Activated CD8-positive, alpha-beta T cell treated with anti-CD3 and anti-CD28 coated beads, Interleukin-2, amount 10 ng/mL, durations not matched to agents 7 days and 5 days (primary cell): ENCODE data around the gene NRIP3. TPM values are rescaled to one million over a fixed set of nuclear protein-coding genes. Genes with fewer than 3 reads are reported as not detected.
"Not testable (repeated sequence)": the region's sequence is repeated elsewhere in the genome, so short reads cannot be mapped to it uniquely, and the experiment has no call there.

Experiments
- ATAC-seq: fragments of 150-1000 bp; cut with Tn5 transposase; one replicate; pipeline ENCODE4 v1.10.0; 2021; ENCODE audit warnings: moderate library complexity
- CTCF ChIA-PET: fragments of 350-600 bp; sonication (Branson Sonifier 250); formaldehyde crosslinking; loops from one replicate; lab custom pipeline; 2021; ENCODE audit warnings: antibody characterized with exemption; lab: Charles Lee
- POLR2A ChIA-PET: fragments of 350-600 bp; sonication (Branson Sonifier 250); formaldehyde crosslinking; loops from one replicate; lab custom pipeline; 2021; ENCODE audit warnings: antibody characterized with exemption; lab: Charles Lee
- DNase-seq: peaks from one replicate; pipeline ENCODE4 v3.0.0-alpha.2; 2020
- H3K27ac Mint-ChIP-seq: one replicate; pipeline ENCODE4 v1.8.0; 2021; ENCODE audit warnings: mild to moderate bottlenecking, mixed read lengths
- H3K27me3 Mint-ChIP-seq: one replicate; pipeline ENCODE4 v1.8.0; 2021; ENCODE audit warnings: low read depth, mixed read lengths
- H3K36me3 Mint-ChIP-seq: one replicate; pipeline ENCODE4 v1.8.0; 2021; ENCODE audit warnings: low read depth, mixed read lengths
- H3K4me1 Mint-ChIP-seq: one replicate; pipeline ENCODE4 v1.8.0; 2021; ENCODE audit warnings: low read depth, mixed read lengths
- H3K4me3 Mint-ChIP-seq: one replicate; pipeline ENCODE4 v1.8.0; 2021; ENCODE audit warnings: mild to moderate bottlenecking, mixed read lengths
- H3K9me3 Mint-ChIP-seq: one replicate; pipeline ENCODE4 v1.8.0; 2022; ENCODE audit warnings: mixed read lengths; ENCODE audit not compliant: insufficient read depth
- total RNA-seq, 2 experiments: library from RNA; stranded (reverse); gene quantifications; one replicate each; pipeline ENCODE4 v1.2.3, GENCODE V29; 2021

Gene NRIP3
- total RNA-seq, 2 experiments from 2014 or later: 0.11 to 0.47 TPM

DNA sequence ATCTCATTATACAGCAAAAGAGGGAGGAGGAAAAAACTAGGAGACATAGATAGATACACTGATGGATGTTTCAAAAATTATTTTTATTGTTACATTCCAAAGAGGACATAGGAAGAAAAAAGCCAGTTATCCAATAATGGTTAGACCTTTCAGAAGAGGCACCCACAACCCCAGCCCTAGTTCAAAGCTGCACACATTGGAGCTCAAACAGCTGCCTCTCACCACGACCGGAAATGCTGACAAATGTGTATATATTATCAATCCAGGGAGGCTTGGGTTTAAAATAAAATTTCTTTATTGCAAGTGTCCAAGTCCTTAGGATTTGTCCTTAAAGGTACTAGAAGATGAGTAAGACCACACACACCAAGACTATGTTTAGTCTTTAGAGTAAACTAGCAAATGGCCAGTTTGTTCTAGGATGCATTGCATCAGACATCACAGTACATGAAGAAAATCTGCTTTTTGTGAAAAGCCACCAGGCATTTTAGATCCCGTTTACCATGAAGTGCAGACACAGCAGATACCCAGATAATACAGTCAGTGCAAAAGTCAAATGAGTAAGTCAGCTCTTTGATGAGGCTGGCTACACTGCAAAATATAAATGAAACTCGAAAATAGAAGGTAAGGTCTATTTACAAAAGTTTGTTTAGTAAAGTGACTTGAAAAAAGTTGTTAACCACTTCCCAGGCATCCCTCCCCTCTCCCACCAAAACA lies 56.4 kb downstream of the NRIP3 start:
- Mint-ChIP-seq H3K27ac (no peak overlapping the region), H3K4me1 (peaks cover 2% of the 10 kb centered on the region), H3K4me3 (no peak overlapping the region), H3K9me3 (no peaks in the 10 kb centered on the region), H3K27me3 (peaks cover 6% of the 10 kb centered on the region), H3K36me3 (peaks cover 37% of the 10 kb centered on the region)
- DNase-seq (no peak), ATAC-seq (no peak)
- ChIA-PET POLR2A (interaction anchor here (1.8 kb wide), 1 partner anchor 12 kb away, joined by 5 read pairs; no protein-coding TSS in a partner anchor), CTCF (interaction anchor here (5.3 kb wide), 1 partner anchor 12 kb away, joined by 27 read pairs; no protein-coding TSS in a partner anchor)

DNA sequence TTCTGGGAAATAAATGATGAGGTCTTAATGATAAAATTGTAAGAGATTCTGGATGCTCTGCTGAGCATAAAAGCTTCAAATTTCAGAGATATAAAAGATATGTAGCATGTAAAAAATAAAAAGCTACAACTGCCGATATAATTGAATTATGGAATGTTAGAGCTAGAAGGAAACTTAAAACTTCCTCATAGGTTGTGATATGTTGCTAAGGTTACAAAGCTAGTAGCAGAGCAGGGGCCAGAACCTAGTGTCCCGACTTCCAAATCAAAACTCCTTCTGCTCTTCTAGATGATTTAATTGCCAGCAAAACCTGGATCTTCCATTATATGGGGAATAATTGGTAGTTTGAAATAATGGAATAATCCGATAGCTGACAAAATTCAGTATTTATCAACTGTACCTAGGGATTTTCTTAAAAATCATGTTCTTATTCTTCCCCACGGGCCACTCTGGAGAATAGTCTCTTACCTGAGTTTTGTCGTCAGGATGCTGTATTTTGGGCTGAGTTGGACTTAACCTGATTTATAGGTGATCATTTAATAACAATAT lies 61.2 kb downstream of the NRIP3 start, which contains the start of gene ASCL3:
ASCL3 (minus strand) TSS at position 499 of the 549 bp plus-strand sequence. CDS start 4,855 bp downstream, outside the sequence.
- no peak within 1 kb of the TSS for H3K4me3 Mint-ChIP-seq
- ATAC-seq (no peak), DNase-seq (no peak)
- peaks cover 9% of the 10 kb centered on the region for H3K36me3 Mint-ChIP-seq
- ChIA-PET CTCF (interaction anchor here (1.0 to 1.2 kb wide), 2 partner anchors 17 to 29 kb away, joined by 3 to 4 read pairs; no protein-coding TSS in a partner anchor), POLR2A (no interaction called here)
- no peaks in the 10 kb centered on the region for H3K9me3 Mint-ChIP-seq
- no peak within 1 kb of the TSS for H3K27ac Mint-ChIP-seq
- peaks cover 23% of the 10 kb centered on the region for H3K27me3 Mint-ChIP-seq
- no peaks in the 10 kb centered on the region for H3K4me1 Mint-ChIP-seq

DNA sequence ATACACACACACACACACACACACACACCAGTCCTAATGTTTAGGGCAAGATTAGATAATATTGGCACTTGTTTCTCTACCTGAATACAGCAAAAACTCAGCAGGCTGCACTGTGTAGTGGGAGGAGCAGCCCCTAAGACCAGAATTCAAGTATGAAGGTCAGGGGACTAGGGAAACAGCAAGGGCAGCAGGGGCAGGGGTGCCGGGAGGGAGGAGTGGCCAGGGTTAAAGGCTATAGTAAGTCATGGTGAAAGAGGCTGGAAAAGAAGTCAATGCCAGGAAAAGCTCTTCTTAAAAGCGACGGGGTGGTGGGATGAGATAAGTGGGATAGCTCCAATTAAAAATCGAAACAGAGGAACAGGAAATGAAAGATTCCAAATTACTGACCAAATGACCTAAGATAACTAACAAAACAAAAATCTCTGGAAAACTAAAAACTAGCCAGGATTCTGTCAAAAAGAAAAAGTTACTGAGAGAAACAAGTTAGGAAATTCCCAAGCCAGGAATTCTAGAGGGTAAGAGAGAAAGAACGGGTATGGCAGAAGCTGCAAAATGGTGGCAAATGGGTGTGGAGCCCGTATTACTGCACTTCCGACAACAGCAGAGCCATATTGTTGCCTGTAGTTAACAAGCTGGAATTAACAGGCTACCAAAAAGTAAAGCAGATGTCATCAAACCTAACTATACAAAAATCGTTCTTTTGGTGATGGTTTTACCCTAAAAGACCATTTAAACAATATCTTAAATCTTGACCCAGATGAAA lies 62.3 kb downstream of the NRIP3 start:
- ATAC-seq: no peak
- no peak overlapping the region for H3K27ac Mint-ChIP-seq
- POLR2A ChIA-PET: no interaction called here
- H3K27me3 Mint-ChIP-seq: peaks cover 23% of the 10 kb centered on the region
- CTCF ChIA-PET: interaction anchor here (1.2 to 2.3 kb wide), 3 partner anchors 7 to 28 kb away, joined by 3 to 8 read pairs (median 3); no protein-coding TSS in a partner anchor
- peaks cover 2% of the 10 kb centered on the region for H3K36me3 Mint-ChIP-seq
- no peaks in the 10 kb centered on the region for H3K4me1 Mint-ChIP-seq
- no peak for DNase-seq
- no peaks in the 10 kb centered on the region for H3K9me3 Mint-ChIP-seq
- H3K4me3 Mint-ChIP-seq: no peak overlapping the region

DNA sequence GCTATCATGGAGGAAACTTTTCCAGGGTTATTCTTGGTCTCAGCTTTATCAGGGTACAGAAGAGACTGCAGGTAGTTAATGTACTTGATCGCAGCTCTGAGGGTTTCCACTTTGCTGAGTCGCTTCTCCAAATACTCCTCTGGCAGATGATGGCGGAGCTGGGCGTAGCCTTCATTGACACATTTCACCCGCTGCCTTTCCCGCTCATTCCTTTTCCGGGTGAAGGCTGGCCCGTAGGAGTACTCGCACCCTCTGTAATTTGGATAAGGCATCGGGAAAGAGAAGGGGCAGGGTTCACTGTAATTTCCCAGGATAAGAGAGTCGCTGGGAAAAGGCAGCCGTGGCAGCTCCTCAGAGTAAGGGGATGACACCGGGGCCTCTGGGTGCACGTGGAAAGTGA lies 66.1 kb downstream of the NRIP3 start:
- DNase-seq: no peak
- H3K36me3 Mint-ChIP-seq: no peaks in the 10 kb centered on the region
- ChIA-PET POLR2A (no interaction called here), CTCF (interaction anchor here (0.9 kb wide), 1 partner anchor 22 kb away, joined by 3 read pairs; no protein-coding TSS in a partner anchor)
- no peaks in the 10 kb centered on the region for H3K4me1 Mint-ChIP-seq
- peaks cover 17% of the 10 kb centered on the region for H3K27me3 Mint-ChIP-seq
- H3K27ac Mint-ChIP-seq: no peak overlapping the region
- no peak overlapping the region for H3K4me3 Mint-ChIP-seq
- no peak for ATAC-seq
- H3K9me3 Mint-ChIP-seq: no peaks in the 10 kb centered on the region

DNA sequence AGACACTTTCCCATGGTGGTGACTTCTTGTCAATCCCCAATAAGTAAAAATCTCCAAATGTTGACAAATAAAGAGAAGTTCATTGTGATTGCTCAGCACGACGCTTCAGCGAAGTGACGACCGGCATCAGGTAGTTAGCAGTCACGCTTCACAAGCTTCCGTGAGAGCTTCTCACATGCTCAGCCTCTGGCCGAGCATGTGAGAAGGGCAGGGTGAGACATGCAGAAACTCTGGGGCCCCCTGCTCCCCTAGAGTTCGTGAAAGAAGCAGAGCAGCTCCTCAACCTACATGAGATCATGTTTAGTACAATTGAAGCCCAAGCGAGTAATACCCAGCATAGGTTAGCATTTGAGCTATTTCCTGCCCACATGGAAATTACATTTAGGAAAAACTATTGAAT lies 66.6 kb downstream of the NRIP3 start:
- ChIA-PET POLR2A (no interaction called here), CTCF (interaction anchor here (0.6 to 0.9 kb wide), 2 partner anchors 22 to 601 kb away, joined by 3 to 5 read pairs; no protein-coding TSS in a partner anchor)
- Mint-ChIP-seq H3K4me1 (no peaks in the 10 kb centered on the region), H3K27ac (no peak overlapping the region), H3K9me3 (no peaks in the 10 kb centered on the region), H3K27me3 (peaks cover 16% of the 10 kb centered on the region), H3K36me3 (no peaks in the 10 kb centered on the region), H3K4me3 (no peak overlapping the region)
- no peak for ATAC-seq
- DNase-seq: no peak

DNA sequence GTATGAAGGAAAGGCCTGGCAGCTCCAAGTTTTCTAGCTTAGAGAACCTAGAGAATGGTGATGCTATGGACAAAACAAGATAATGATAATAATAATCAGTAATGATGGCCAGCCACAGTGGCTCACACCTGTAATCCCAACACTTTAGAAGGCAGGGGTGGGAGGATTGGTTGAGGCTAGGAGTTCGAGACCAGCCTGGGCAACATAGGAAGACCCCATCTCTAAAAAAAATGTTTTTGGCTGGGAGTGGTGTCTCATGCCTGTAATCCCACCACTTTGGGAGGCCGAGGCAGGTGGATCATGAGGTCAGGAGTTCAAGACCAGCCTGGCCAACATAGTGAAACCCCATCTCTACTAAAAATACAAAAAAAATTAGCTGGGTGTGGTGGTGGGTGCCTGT lies 68.0 kb downstream of the NRIP3 start:
- H3K4me3 Mint-ChIP-seq, H3K4me1 Mint-ChIP-seq, POLR2A ChIA-PET, H3K27me3 Mint-ChIP-seq, H3K27ac Mint-ChIP-seq, DNase-seq, ATAC-seq, H3K9me3 Mint-ChIP-seq, H3K36me3 Mint-ChIP-seq: not testable (repeated sequence)
- CTCF ChIA-PET: interaction anchor here (1.0 to 1.2 kb wide), 2 partner anchors 21 to 22 kb away, joined by 3 read pairs; no protein-coding TSS in a partner anchor

DNA sequence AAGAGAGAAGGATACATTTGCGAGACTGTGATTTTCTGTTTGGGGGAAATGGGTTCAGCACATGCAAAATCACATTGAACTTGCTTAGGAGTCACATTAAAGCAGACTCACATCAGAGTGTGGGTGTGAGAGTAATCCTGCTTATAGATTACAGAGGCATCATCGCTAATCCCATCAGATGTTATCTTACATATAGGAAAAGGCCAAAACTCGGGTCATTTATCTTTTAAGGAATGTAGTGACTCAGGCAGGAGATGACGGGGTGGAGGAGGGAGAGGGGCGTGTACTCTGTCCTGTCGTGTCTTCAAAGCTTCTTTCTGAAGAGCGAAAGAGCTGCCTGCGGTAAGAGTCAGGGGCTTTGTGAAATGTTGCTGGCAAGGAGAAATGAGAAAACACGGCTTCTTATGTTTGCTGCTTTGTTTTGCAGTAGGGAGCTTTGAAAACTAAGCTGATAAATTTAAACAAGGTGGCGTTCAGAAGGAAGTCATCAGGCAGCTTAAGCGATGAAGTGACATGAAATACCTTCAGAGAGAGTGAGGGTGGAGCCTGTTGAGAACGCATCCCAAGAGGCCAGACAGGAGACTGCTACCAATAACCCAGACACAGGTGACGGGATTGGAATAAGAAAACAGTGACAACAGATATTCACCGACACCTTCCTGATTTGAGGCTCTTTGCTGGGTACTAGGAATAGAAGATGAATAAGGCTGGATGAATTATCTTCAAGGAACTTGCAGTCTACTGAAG lies 68.9 kb downstream of the NRIP3 start:
- DNase-seq: no peak
- no peaks in the 10 kb centered on the region for H3K27me3 Mint-ChIP-seq
- no peaks in the 10 kb centered on the region for H3K4me1 Mint-ChIP-seq
- CTCF ChIA-PET: interaction anchor here (1.0 to 1.2 kb wide), 2 partner anchors 20 to 21 kb away, joined by 3 read pairs; no protein-coding TSS in a partner anchor
- no peaks in the 10 kb centered on the region for H3K36me3 Mint-ChIP-seq
- POLR2A ChIA-PET: interaction anchor here (0.7 kb wide), 1 partner anchor 24 kb away, joined by 3 read pairs; no protein-coding TSS in a partner anchor
- H3K27ac Mint-ChIP-seq: no peak overlapping the region
- H3K9me3 Mint-ChIP-seq: no peaks in the 10 kb centered on the region
- no peak for ATAC-seq
- no peak overlapping the region for H3K4me3 Mint-ChIP-seq

DNA sequence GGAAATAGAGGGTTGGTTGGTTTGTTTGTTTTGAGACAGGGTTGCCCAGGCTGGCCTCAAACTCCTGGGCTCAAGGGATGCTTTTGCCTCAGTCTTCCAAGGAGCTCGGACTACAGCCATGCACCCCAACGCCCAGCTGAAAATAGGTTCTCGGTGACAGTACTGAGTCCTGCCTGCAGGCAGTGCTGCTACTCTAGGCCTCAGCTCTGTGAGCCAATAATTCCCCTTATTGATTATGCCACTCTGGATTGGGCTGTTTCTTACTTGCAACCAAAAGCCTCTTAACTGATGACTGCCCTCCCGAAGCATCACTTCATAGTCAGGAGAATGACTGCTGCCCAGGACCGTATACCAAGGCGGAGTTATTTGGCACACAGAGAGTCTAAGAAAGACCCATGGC lies 69.9 kb downstream of the NRIP3 start:
- Mint-ChIP-seq H3K36me3 (no peaks in the 10 kb centered on the region), H3K4me3 (no peak overlapping the region), H3K9me3 (no peaks in the 10 kb centered on the region), H3K4me1 (no peaks in the 10 kb centered on the region), H3K27me3 (no peaks in the 10 kb centered on the region), H3K27ac (no peak overlapping the region)
- DNase-seq: no peak
- ChIA-PET CTCF (interaction anchor here (1.2 kb wide), 1 partner anchor 25 kb away, joined by 5 read pairs; no protein-coding TSS in a partner anchor), POLR2A (interaction anchor here (0.7 kb wide), 1 partner anchor 23 kb away, joined by 3 read pairs; no protein-coding TSS in a partner anchor)
- ATAC-seq: no peak

DNA sequence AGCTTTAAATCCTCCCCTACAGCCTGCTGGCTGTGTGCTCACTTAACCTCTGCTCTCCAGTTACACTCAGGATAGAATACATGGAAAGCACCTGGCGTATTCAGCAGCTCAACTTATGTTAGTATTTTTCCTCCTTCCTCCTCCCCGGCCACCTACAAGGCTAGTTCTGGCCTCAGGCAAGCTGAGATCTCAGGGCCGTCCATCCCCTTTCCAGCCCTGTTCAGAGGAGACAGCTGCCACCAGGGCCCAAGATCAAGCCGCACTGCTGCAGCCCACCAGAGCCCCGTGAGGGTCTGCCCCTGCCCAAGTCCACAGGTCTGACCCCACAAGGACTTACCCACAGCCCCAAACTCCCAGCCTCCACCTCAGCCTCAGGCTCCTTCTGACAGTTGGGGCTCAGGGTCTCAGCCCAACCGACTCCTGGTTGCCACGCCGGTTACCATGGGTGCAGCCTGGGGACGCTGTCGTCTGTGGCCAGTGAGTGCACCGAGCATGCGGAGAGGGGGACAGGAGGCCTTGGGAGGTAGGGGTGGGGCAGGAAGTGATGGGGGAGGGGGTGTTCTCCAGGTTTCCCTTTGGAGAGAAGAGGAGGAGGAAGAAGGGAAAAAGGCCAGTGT lies 71.1 kb downstream of the NRIP3 start, which contains the start of gene C11orf16:
C11orf16 (minus strand) TSS at position 384 of the 617 bp plus-strand sequence. CDS start 639 bp downstream, outside the sequence.
- DNase-seq: no peak
- Mint-ChIP-seq H3K9me3 (no peaks in the 10 kb centered on the region), H3K4me3 (no peak within 1 kb of the TSS), H3K36me3 (no peaks in the 10 kb centered on the region), H3K27me3 (no peaks in the 10 kb centered on the region), H3K4me1 (no peaks in the 10 kb centered on the region), H3K27ac (no peak within 1 kb of the TSS)
- POLR2A ChIA-PET: no interaction called here
- ATAC-seq: no peak
- CTCF ChIA-PET: interaction anchor here (1.0 kb wide), 1 partner anchor 18 kb away, joined by 3 read pairs; no protein-coding TSS in a partner anchor
